KMS-11 (cell line): Measurements from ENCODE around the gene MYL2.

Source experiments
- H2AFZ ChIP-seq: fragments of 200-600 bp; sonication (generic); 2 replicates; pipeline ENCODE4 v1.6.1; 2016; ENCODE audit warnings: antibody characterized with exemption, mixed run types, low read depth
- H3K27ac ChIP-seq: fragments of 200-600 bp; sonication (generic); 2 replicates; pipeline ENCODE4 v1.6.1; 2016; ENCODE audit warnings: mild to moderate bottlenecking, mixed run types
- H3K27me3 ChIP-seq: fragments of 200-600 bp; sonication (generic); 2 replicates; pipeline ENCODE4 v1.6.1; 2017; ENCODE audit warnings: mild to moderate bottlenecking, low read depth, mixed run types, moderate library complexity; ENCODE audit not compliant: insufficient read depth
- H3K36me3 ChIP-seq: fragments of 200-600 bp; sonication (generic); 2 replicates; pipeline ENCODE4 v1.6.1; 2017; ENCODE audit warnings: mild to moderate bottlenecking, mixed run types; ENCODE audit not compliant: insufficient read depth
- H3K4me1 ChIP-seq: fragments of 200-600 bp; sonication (generic); 2 replicates; pipeline ENCODE4 v1.6.1; 2016; ENCODE audit warnings: mild to moderate bottlenecking, low read depth, mixed run types; ENCODE audit not compliant: poor library complexity, severe bottlenecking
- H3K4me2 ChIP-seq: fragments of 200-600 bp; sonication (generic); 2 replicates; pipeline ENCODE4 v1.7.0; 2016; ENCODE audit warnings: mild to moderate bottlenecking, mixed run types
- H3K4me3 ChIP-seq: fragments of 200-600 bp; sonication (generic); IDR thresholded peaks from 2 replicates; pipeline ENCODE4 v1.6.1; 2017; ENCODE audit warnings: low read depth, low read length, mixed read lengths; ENCODE audit not compliant: insufficient read depth
- H3K79me2 ChIP-seq: fragments of 200-600 bp; sonication (generic); 2 replicates; pipeline ENCODE4 v1.6.1; 2016; ENCODE audit warnings: low read depth, mixed run types; ENCODE audit not compliant: insufficient read depth
- H3K9ac ChIP-seq: fragments of 200-600 bp; sonication (generic); 2 replicates; pipeline ENCODE4 v1.6.1; 2016; ENCODE audit warnings: mild to moderate bottlenecking, mixed run types
- H4K20me1 ChIP-seq: fragments of 200-600 bp; sonication (generic); 2 replicates; pipeline ENCODE4 v1.6.1; 2016; ENCODE audit warnings: mild to moderate bottlenecking, mixed run types; ENCODE audit not compliant: insufficient read depth
- TF ChIP-seq, protein P1 (sequence below): fragments of 200-600 bp; sonication (generic); conservative IDR thresholded peaks from 2 replicates; pipeline ENCODE4 v1.6.1; 2017; ENCODE audit warnings: low read depth, mild to moderate bottlenecking, antibody characterized with exemption, low read length, moderate library complexity, mixed read lengths

MYL2 gene, protein sequence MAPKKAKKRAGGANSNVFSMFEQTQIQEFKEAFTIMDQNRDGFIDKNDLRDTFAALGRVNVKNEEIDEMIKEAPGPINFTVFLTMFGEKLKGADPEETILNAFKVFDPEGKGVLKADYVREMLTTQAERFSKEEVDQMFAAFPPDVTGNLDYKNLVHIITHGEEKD

DNA sequence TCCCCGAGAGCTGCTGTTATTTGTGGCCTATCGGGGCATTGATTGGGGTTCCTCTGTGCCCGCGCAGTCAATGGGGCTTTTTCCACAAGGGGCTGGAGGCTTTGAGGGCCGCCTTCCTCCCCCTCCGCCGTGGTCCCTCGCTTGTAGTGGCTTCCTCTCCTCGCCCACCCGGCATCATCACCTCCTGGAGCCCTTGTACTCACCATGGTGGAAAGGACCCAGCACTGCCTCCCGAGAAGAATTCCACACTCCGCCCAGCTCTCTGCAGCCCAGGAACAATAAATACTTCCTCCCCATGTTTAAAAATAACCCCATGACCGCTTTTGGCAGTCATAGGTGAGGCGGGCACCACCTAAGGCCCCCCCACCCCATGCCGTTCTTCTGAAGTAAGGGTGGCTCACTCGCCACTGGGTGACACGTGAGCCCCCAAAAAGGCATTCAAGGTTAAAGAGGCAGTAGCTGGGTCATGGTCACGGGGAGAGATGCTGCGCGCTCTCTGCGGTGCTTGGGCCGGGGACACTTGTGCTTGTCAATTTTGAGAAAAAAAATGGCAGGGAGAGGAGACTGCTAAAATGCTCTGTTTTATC, at the start of gene MYL2:
MYL2 (minus strand) TSS at position 256 of the 587 bp plus-strand sequence; CDS start at position 206, 50 bp downstream.
- H3K9ac ChIP-seq, result no peak within 1 kb of the TSS
- no peaks in the 10 kb centered on the region for H4K20me1 ChIP-seq
- H3K4me3 ChIP-seq, result no peak within 1 kb of the TSS
- TF ChIP-seq, protein P1, sequence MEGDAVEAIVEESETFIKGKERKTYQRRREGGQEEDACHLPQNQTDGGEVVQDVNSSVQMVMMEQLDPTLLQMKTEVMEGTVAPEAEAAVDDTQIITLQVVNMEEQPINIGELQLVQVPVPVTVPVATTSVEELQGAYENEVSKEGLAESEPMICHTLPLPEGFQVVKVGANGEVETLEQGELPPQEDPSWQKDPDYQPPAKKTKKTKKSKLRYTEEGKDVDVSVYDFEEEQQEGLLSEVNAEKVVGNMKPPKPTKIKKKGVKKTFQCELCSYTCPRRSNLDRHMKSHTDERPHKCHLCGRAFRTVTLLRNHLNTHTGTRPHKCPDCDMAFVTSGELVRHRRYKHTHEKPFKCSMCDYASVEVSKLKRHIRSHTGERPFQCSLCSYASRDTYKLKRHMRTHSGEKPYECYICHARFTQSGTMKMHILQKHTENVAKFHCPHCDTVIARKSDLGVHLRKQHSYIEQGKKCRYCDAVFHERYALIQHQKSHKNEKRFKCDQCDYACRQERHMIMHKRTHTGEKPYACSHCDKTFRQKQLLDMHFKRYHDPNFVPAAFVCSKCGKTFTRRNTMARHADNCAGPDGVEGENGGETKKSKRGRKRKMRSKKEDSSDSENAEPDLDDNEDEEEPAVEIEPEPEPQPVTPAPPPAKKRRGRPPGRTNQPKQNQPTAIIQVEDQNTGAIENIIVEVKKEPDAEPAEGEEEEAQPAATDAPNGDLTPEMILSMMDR, result no peak
- H2AFZ ChIP-seq, result no peak within 1 kb of the TSS
- H3K36me3 ChIP-seq, result no peaks in the 10 kb centered on the region
- no peak within 1 kb of the TSS for H3K4me2 ChIP-seq
- H3K4me1 ChIP-seq, result no peaks in the 10 kb centered on the region
- H3K79me2 ChIP-seq, result no peaks in the 10 kb centered on the region
- H3K27ac ChIP-seq, result no peak within 1 kb of the TSS
- no peaks in the 10 kb centered on the region for H3K27me3 ChIP-seq

DNA sequence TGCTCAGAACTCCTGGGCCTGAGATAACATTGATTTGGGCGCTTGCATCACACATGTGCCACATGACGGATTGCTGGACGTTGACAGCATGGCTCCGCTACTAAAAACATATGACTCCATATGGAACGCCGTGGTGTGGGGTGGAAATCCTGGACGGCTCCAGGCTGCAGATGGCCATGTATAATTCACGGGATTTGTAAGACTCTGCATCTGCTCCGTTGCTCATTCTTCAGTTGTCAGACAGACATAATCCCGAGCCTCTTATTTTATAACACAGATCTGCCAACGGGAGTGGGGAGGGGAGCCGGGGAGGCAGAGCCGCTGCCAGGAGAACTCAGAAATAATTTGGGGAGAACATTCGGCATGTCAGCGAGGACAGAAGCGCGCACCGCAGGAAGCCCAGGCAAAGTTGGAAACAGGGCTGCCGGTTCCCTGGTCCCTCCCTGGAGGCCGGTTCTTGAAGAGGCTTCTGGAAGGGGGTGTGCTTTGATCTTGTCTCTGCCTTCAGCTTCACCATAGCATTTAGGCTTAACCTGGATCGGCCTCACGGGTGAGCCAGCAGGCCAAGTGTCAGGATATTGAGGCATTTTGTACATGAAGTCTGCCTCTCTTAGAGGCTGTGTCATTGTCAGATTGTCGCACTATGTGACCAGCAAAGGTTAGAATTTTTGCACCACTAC, 45.8 kb upstream of the MYL2 start:
- TF ChIP-seq, protein P1, result no peak
- H3K4me1 ChIP-seq, result no peaks in the 10 kb centered on the region
- no peaks in the 10 kb centered on the region for H4K20me1 ChIP-seq
- no peaks in the 10 kb centered on the region for H3K79me2 ChIP-seq
- no peak overlapping the region for H3K4me3 ChIP-seq
- no peak overlapping the region for H3K4me2 ChIP-seq
- H3K27me3 ChIP-seq, result no peaks in the 10 kb centered on the region
- no peaks in the 10 kb centered on the region for H3K36me3 ChIP-seq
- H2AFZ ChIP-seq, result no peak overlapping the region
- H3K27ac ChIP-seq, result no peak overlapping the region
- no peak overlapping the region for H3K9ac ChIP-seq

DNA sequence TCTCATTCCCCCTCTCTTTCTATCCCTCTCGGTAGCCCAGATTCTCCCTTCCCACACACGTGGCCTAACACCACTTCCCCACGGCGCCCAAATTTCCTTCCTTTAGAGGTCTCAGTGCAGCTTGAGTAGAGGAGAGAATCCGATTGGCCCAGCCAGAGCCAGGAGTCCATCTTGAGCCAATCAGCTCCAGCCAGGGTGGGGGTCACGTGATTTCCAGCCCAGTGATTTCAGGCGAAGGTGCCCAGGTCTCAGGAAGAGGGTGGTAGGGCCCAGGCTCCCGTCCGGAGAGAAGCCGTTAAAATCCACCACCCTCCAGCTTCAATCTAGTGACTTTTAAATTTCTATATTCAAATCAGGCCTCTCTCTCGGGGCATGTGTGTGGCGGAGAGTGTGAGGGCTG, 45.2 kb upstream of the MYL2 start:
- Histone ChIP-seq H3K27ac (no peak overlapping the region), H4K20me1 (no peaks in the 10 kb centered on the region), H3K9ac (no peak overlapping the region), H3K4me2 (no peak overlapping the region), H3K4me1 (no peaks in the 10 kb centered on the region), H2AFZ (no peak overlapping the region), H3K27me3 (no peaks in the 10 kb centered on the region), H3K36me3 (no peaks in the 10 kb centered on the region), H3K79me2 (no peaks in the 10 kb centered on the region), H3K4me3 (no peak overlapping the region)
- TF ChIP-seq, protein P1, result no peak

DNA sequence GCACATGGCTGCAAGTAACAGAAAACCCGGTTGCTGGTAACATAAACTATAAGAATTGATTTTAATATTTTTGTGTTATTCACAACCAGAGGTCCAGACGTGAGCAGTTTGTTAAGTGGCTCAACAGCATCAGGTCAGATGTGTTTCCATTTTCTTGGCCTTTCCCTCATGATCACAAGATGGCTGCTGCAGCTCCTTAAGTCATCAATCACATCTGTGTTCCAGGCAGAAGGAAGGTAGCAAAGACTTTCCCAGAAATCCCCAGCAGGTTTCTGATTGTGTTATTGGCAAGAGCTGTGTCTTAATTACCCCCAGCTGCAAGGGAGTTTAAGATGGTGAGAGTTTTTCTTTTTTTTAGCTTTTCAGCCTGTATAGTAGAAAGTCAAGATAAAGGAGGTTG, 40.4 kb upstream of the MYL2 start:
- Histone ChIP-seq H3K27me3 (no peaks in the 10 kb centered on the region), H2AFZ (no peak overlapping the region), H3K4me2 (no peak overlapping the region), H3K27ac (no peak overlapping the region), H3K4me3 (no peak overlapping the region), H3K9ac (no peak overlapping the region), H3K4me1 (no peaks in the 10 kb centered on the region), H3K79me2 (no peaks in the 10 kb centered on the region), H4K20me1 (no peaks in the 10 kb centered on the region), H3K36me3 (no peaks in the 10 kb centered on the region)
- TF ChIP-seq, protein P1, result no peak
